ENCODE data around the gene NBPF11. TPM values are rescaled to one million over a fixed set of nuclear protein-coding genes. Genes with fewer than 3 reads are reported as not detected.

NBPF11 gene, protein sequence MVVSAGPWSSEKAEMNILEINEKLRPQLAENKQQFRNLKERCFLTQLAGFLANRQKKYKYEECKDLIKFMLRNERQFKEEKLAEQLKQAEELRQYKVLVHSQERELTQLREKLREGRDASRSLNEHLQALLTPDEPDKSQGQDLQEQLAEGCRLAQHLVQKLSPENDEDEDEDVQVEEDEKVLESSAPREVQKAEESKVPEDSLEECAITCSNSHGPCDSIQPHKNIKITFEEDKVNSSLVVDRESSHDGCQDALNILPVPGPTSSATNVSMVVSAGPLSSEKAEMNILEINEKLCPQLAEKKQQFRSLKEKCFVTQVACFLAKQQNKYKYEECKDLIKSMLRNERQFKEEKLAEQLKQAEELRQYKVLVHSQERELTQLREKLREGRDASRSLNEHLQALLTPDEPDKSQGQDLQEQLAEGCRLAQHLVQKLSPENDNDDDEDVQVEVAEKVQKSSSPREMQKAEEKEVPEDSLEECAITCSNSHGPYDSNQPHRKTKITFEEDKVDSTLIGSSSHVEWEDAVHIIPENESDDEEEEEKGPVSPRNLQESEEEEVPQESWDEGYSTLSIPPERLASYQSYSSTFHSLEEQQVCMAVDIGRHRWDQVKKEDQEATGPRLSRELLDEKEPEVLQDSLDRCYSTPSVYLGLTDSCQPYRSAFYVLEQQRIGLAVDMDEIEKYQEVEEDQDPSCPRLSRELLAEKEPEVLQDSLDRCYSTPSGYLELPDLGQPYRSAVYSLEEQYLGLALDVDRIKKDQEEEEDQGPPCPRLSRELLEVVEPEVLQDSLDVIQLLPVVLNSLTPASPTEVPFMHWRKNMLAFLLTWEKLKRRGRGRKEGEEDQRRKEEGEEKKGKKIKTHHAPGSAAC
- 3.7 and 4.7 TPM in 2 replicates for total RNA-seq

GRCh38 chr1:148151911-148152656 is at the start of gene NBPF11:
TSS of gene NBPF11 (minus strand) at chr1:148152281. CDS start at chr1:148127003, 25,278 bp downstream.

Other genes starting within 250 kb of the NBPF11 start
- gene GJA8, start 249.5 kb downstream of the NBPF11 start, total RNA-seq, result not detected in 2 replicates
- gene GPR89B, start 223.9 kb downstream of the NBPF11 start, total RNA-seq, result 9.5 and 16.9 TPM in 2 replicates